ENCODE results near the gene ZBTB14.

- TF ChIP-seq CTCF (IDR thresholded peaks at IDR 0.05 in 2 of 3, conservative IDR thresholded peaks at IDR 0.05 in 1 of 3; ENCODE audit: borderline replicate concordance in 1 of 3, insufficient read depth in 1 of 3, low read depth in 2 of 3, low read length in 2 of 3) (no peak), SIN3A (IDR thresholded peaks at IDR 0.05; ENCODE audit: low read depth) (no peak), POLR2A (IDR thresholded peaks at IDR 0.05; ENCODE audit: borderline replicate concordance, extremely low read depth, insufficient read depth, insufficient read length) (no peak), POLR2AphosphoS5 (IDR thresholded peaks at IDR 0.05; ENCODE audit: low read depth, low read length) (no peak)
These were observed 44.4 kb downstream of the ZBTB14 start for GRCh38 chr18:5251117-5251516.
